HG02840 (cell line): Measurements from ENCODE around the gene PDE1A.

Experiments used
- ATAC-seq: cut with Tn5 transposase; IDR thresholded peaks from one replicate; pipeline ENCODE4 v1.9.1; 2021; ENCODE audit warnings: mild to moderate bottlenecking, moderate library complexity, moderate number of reproducible peaks; ENCODE audit not compliant: unreplicated experiment, low FRiP score

PDE1A gene

GRCh38 chr2:182224669-182225068 lies 202.2 kb downstream of the PDE1A start:
- ATAC-seq, result no peak

DNA sequence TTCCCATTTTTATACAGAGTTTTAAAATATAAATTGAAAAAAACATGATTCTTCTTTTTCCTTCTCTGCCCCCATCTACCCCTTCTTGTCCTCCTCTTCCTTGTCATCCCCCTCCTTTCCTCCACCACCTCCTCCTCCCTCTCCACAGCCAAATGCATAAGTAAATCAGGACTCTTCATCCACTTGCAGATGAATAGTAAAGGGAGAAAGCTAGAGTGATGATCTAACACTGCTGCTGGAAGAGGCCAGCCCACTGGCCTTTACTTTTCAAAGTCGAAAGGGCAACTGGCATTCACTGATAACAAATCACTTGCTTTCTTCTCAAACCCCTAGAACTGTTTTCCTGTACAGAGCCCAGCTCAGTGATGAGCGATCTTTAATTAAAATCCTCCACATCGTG lies 205.8 kb downstream of the PDE1A start:
- ATAC-seq, result no peak

GRCh38 chr2:182220335-182220734 lies 206.5 kb downstream of the PDE1A start:
- ATAC-seq, result no peak

DNA sequence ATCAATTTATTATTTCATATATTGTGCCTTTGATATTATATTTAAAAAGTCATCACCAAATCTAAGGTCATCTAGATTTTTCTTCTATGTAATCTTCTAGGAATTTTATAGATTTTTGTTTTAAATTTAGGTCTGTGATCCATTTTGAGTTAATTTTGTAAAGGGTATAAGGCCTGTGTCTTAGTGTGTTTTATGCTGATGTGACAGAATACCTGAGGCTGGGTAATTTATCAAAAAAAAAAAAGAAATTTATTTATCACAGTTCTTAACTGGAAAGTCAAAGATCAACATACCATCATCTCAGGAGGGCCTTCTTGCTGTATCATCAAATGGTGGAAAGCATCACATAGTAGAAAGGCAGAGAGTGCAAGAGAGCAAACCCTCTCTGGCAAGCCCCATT lies 216.2 kb downstream of the PDE1A start:
- no peak for ATAC-seq

DNA sequence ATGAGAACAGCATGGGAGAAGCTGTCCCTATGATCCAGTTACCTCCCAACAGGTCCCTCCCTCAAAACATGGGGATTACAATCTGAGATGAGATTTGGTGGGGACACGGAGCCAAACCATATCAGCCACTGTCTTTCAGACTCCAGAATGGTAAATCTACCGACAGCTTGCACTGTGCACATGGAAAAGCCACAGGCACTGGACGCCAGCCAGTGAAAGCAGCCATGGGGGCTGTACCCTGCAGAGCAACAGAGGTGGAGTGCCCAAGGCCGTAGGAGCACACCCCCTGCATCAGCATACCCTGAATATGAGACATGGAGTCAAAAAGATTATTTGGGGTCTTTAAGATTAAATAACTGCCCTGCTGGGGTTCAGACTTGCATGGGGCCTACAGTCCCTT lies 218.4 kb downstream of the PDE1A start:
- ATAC-seq, result no peak

GRCh38 chr2:182207049-182207746 lies 219.6 kb downstream of the PDE1A start:
- ATAC-seq, result no peak

GRCh38 chr2:182197529-182197928 lies 229.3 kb downstream of the PDE1A start:
- ATAC-seq, result no peak

DNA sequence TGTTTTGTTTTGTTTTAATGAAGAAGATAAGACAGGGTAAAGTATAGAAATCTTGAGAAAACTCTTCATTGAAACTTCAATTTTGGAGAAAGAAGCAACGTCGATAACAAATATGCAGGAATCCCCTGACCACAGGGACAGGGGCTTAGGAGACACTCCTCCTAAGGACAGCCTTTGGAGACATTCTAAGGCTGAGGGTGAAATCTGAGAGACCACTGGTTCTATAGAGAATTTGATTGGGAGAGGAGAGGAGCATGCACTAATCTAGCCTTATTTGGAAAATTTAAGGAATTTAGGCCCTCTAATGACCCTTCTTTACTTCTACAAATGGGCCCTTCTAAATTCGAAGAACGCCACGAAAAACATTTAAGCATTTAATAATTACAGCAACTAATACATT lies 233.5 kb downstream of the PDE1A start:
- ATAC-seq, result no peak

DNA sequence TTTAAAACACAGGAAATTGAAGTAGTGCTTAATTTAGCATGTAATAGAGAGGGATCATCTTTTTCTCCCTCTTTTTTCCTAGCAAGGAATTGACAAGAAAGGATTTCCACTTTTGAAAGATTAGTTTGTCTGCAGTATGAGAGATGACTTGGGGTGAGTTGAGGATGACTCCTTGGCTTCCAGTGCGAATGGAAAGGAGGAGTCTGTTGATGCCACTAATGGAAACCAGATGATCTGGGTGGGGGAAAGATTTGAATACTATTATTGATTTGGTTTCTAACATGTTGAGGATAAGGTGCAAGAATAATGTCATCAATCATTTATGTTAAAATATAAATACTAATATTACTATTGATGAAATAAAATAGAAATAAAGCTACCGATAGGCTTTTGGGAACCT lies 235.8 kb downstream of the PDE1A start:
- no peak for ATAC-seq

DNA sequence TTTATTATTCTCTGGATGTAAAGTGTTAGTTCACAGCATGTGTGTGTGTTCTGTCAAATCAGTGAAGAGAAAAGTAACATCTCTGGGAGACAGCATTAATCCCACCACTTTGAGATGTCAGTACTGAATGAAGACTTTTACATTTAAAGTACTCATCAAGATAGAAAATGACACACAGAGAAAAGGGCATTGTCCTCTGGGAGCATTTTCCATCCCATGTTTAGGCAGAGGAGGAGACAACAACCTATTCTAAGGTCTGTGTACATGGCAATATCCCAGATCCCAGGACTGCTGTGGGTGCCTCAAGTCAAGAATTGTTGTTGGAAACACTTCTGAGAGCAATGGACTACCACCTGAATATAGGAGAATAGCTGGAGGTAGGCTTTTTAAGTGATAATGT lies 239.7 kb downstream of the PDE1A start:
- ATAC-seq, result no peak

DNA sequence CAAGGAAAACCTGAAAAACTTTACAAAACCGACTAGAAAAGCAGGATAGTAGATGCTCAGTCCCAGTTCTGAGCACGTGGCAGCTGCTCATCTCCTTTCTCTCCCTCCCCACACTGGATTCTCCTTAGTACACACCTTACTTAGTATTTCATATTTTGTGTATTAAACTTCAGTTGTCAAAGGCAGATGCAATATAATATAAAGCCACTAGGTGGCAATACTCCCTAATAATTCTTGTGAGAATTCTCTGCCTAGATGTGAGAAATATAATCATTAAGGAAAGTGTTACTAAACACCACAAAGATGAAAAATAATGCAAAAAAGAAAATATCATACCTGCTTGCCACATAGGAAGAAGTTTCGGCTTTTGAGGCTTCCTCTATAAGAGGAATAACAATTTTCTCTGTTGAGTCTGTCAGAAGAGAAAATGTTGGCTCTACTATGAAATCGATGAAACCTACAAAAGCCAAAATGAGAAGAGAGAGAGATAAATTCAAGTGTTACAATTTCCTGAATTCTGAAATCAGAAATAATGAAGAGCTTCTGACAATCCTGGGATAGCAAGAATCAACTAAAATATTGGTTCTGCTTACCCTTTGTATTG lies 240.6 kb downstream of the PDE1A start:
- ATAC-seq, result no peak

DNA sequence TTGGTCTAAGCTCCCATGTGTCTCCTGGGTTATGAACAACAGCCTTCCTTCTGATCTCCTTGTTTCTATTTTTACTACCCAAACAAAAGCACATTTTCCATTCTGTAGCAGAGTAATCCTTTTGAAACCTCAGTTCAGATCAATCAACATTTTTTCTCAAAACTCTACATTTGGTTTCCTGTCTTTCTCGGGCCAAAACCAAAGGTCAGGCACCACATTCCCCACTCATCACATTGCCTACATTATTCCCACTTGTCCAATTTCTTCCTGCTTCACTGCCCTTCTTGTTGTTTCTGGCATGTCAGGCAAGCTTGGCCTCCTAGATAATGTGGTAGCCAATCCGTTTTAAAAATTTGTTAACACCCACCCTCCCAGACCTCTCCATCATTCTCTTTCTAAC lies 244.4 kb downstream of the PDE1A start:
- ATAC-seq, result no peak

GRCh38 chr2:182181381-182181780 lies 245.5 kb downstream of the PDE1A start:
- ATAC-seq, result no peak

DNA sequence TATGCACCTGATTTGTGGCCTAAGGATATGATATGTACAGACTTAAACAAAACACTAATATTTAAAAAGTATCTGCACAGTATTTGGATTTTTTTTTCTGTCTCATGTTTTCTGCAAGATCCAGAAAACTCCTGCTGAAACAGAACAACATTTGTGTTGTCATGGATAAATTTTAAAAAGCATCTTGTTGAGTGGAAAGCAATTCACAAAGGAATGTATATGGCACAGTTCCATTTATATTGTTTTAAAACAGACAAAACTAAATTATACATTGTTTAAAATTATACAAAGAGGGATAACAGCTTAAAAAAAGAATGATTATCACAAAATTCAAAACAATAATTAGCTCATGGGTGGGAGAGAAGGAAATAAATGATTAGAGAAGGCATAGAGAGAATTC lies 247.7 kb downstream of the PDE1A start:
- no peak for ATAC-seq

GRCh38 chr2:182173944-182174622 lies 252.8 kb downstream of the PDE1A start:
- no peak for ATAC-seq

- no peak for ATAC-seq
Observed at GRCh38 chr2:182170341-182170740, 256.5 kb downstream of the PDE1A start.

- no peak for ATAC-seq
Observed at GRCh38 chr2:182167882-182168281, 259.0 kb downstream of the PDE1A start.

- no peak for ATAC-seq
Observed at GRCh38 chr2:182166841-182167240, 260.0 kb downstream of the PDE1A start.

GRCh38 chr2:182166406-182166805 lies 260.4 kb downstream of the PDE1A start:
- ATAC-seq, result no peak

DNA sequence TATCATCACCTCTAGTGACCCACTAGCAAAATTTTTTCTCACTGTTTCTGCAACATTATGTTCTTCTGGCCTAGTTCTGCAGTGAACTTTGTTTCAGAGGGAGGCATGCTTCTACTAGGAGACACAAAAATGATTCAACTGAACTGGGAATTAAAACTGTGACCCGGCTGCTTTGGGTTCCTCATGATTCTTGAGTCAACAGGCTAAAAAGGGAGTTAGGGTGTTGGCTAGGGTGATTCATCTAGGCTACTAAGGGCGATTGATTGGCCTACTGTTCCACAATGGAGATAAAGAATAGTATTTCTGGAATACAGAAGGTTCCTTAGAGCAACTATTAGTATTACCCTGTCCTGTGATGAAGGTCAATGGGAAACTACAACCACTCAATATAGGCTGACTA lies 261.6 kb downstream of the PDE1A start:
- no peak for ATAC-seq

DNA sequence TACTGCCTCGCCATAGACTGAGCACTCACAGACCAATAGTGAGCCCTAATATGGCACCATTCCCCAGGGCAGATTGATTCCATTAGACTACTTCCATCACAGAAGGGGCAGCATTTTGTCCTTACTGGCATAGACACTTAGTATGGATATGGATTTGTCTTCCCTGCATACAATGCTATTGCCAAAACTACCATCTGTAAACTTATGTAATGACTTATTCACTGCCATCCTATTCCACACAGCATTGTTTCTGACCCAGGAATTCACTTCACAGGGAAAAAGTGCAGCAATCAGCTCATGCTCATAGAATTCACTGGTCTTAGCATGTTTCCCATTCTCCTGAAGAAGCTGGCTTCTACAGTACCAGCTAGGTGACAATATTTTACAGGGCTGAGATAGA lies 262.1 kb downstream of the PDE1A start:
- no peak for ATAC-seq

- ATAC-seq, result no peak
Observed at GRCh38 chr2:182163878-182164277, 263.0 kb downstream of the PDE1A start.
